Neural cell (in vitro differentiated cells): ENCODE results near the gene RPS2. TPM values are rescaled to one million over a fixed set of nuclear protein-coding genes. Genes with fewer than 3 reads are reported as not detected.

ENCODE experiments used
- H2AFZ ChIP-seq: fragments of 200-600, 300-800 bp; sonication (generic), shearing (Covaris generic); 2 replicates; pipeline ENCODE4 v1.6.0; 2014; ENCODE audit warnings: low read depth, mild to moderate bottlenecking, antibody characterized with exemption, low read length, moderate library complexity
- H3F3A ChIP-seq: fragments of 200-600 bp; shearing (Covaris generic); 2 replicates; pipeline ENCODE4 v1.6.1; 2016; ENCODE audit warnings: mild to moderate bottlenecking, moderate library complexity, mixed read lengths, antibody characterized with exemption, low read length; ENCODE audit not compliant: insufficient read depth, poor library complexity, severe bottlenecking
- H3K27ac ChIP-seq: fragments of 200-600, 300-800 bp; sonication (generic), shearing (Covaris generic); 2 replicates; pipeline ENCODE4 v1.5.1; 2014; ENCODE audit warnings: mild to moderate bottlenecking, low read length, moderate library complexity
- H3K27me3 ChIP-seq: fragments of 300-800, 200-600 bp; sonication (generic), shearing (Covaris generic); 2 replicates; pipeline ENCODE4 v1.6.0; 2014; ENCODE audit warnings: mild to moderate bottlenecking, low read depth, low read length, moderate library complexity; ENCODE audit not compliant: insufficient read depth
- H3K36me3 ChIP-seq: fragments of 300-800, 200-600 bp; sonication (generic), shearing (Covaris generic); 2 replicates; pipeline ENCODE4 v1.5.1; 2014; ENCODE audit warnings: mild to moderate bottlenecking, antibody characterized with exemption, low read length, moderate library complexity; ENCODE audit not compliant: insufficient read depth
- H3K4me2 ChIP-seq: fragments of 300-800, 200-600 bp; sonication (generic), shearing (Covaris generic); 2 replicates; pipeline ENCODE4 v1.6.0; 2014; ENCODE audit warnings: mild to moderate bottlenecking, low read length
- H3K4me3 ChIP-seq: fragments of 300-800, 200-600 bp; sonication (generic), shearing (Covaris generic); 2 replicates; pipeline ENCODE4 v1.5.1; 2014; ENCODE audit warnings: mild to moderate bottlenecking, low read length, moderate library complexity
- H3K79me2 ChIP-seq: fragments of 200-600 bp; shearing (Covaris generic); replicated peaks from 2 replicates; pipeline ENCODE4 v1.6.0; 2014; ENCODE audit warnings: mild to moderate bottlenecking, low read length, moderate library complexity; ENCODE audit not compliant: insufficient read depth
- H3K9ac ChIP-seq: fragments of 300-800, 200-600 bp; sonication (generic), shearing (Covaris generic); 2 replicates; pipeline ENCODE4 v1.6.1; 2016; ENCODE audit warnings: mild to moderate bottlenecking, low read length, mixed read lengths
- H3K9me2 ChIP-seq: fragments of 200-600 bp; shearing (Covaris generic); 2 replicates; pipeline ENCODE4 v1.6.1; 2016; ENCODE audit warnings: mild to moderate bottlenecking, low read length, mixed read lengths; ENCODE audit not compliant: insufficient read depth
- H3K9me3 ChIP-seq: fragments of 200-600, 300-800 bp; sonication (generic), shearing (Covaris generic); 2 replicates; pipeline ENCODE4 v1.6.1; 2016; ENCODE audit warnings: mild to moderate bottlenecking, mixed run types, low read length, moderate library complexity, mixed read lengths
- H4K20me1 ChIP-seq: fragments of 200-600 bp; shearing (Covaris generic); 2 replicates; pipeline ENCODE4 v1.6.1; 2016; ENCODE audit warnings: mild to moderate bottlenecking, mixed run types; ENCODE audit not compliant: insufficient read depth
- CTCF ChIP-seq: fragments of 450-650 bp; IDR thresholded peaks from 2 replicates; pipeline ENCODE4 v1.5.1; 2014; ENCODE audit warnings: antibody characterized with exemption, mild to moderate bottlenecking, moderate library complexity; ENCODE audit not compliant: poor library complexity, severe bottlenecking
- EP300 ChIP-seq: fragments of 450-650 bp; conservative IDR thresholded peaks from 2 replicates; pipeline ENCODE4 v1.6.1; 2014; ENCODE audit warnings: antibody characterized with exemption, mild to moderate bottlenecking, moderate library complexity; ENCODE audit not compliant: poor library complexity, severe bottlenecking
- EZH2 ChIP-seq: fragments of 200-600, 300-800 bp; shearing (Covaris generic), sonication (generic); IDR thresholded peaks from 2 replicates; pipeline ENCODE4 v1.6.1; 2014; ENCODE audit warnings: antibody characterized with exemption, low read length, borderline replicate concordance, mild to moderate bottlenecking; ENCODE audit not compliant: insufficient read depth, poor library complexity, severe bottlenecking
- MXI1 ChIP-seq: fragments of 450-650 bp; conservative IDR thresholded peaks from 2 replicates; pipeline ENCODE4 v1.6.1; 2014; ENCODE audit warnings: antibody characterized with exemption, mild to moderate bottlenecking; ENCODE audit not compliant: poor library complexity, severe bottlenecking
- POLR2AphosphoS5 ChIP-seq: IDR thresholded peaks from 2 replicates; pipeline ENCODE4 v1.6.1; 2012
- RAD21 ChIP-seq: fragments of 450-650 bp; conservative IDR thresholded peaks from 2 replicates; pipeline ENCODE4 v1.6.1; 2014; ENCODE audit warnings: antibody characterized with exemption, mild to moderate bottlenecking, moderate library complexity
- REST ChIP-seq: IDR thresholded peaks from 2 replicates; pipeline ENCODE4 v1.6.1; 2012; ENCODE audit warnings: borderline replicate concordance
- SMC3 ChIP-seq: fragments of 450-650 bp; conservative IDR thresholded peaks from 2 replicates; pipeline ENCODE4 v1.6.1; 2014; ENCODE audit warnings: antibody characterized with exemption, mild to moderate bottlenecking, moderate library complexity; ENCODE audit not compliant: poor library complexity
- TAF1 ChIP-seq: IDR thresholded peaks from 2 replicates; pipeline ENCODE4 v1.6.1; 2012; ENCODE audit warnings: low read depth
- polyA plus RNA-seq: library from polyadenylated mRNA; depleted of rRNA; stranded (reverse); fragments of >200 nt; gene quantifications from 2 replicates; pipeline ENCODE4 v1.2.3, GENCODE V29; 2014

The RPS2 gene
- polyA plus RNA-seq, 1 donor from 2014 or later, result 1,393 TPM

GRCh38 chr16:1917665-1918350 lies 46.8 kb downstream of the RPS2 start:
- no peaks in the 10 kb centered on the region for H3F3A ChIP-seq
- H4K20me1 ChIP-seq, result no peaks in the 10 kb centered on the region
- no peaks in the 10 kb centered on the region for H3K79me2 ChIP-seq
- peaks cover 63% of the 10 kb centered on the region for H3K27me3 ChIP-seq
- H3K9me3 ChIP-seq, result no peaks in the 10 kb centered on the region
- H3K9me2 ChIP-seq, result no peaks in the 10 kb centered on the region
- no peaks in the 10 kb centered on the region for H3K36me3 ChIP-seq
- TF ChIP-seq SMC3 (no peak), EZH2 (peak; percentile 90)
- H3K4me3 ChIP-seq, result peak overlapping the region; percentile 47
- H2AFZ ChIP-seq, result no peak overlapping the region
- no peak overlapping the region for H3K9ac ChIP-seq
- no peak overlapping the region for H3K27ac ChIP-seq
- H3K4me2 ChIP-seq, result no peak overlapping the region

GRCh38 chr16:1917056-1917664 lies 47.5 kb downstream of the RPS2 start:
- no peaks in the 10 kb centered on the region for H3F3A ChIP-seq
- no peak overlapping the region for H3K4me2 ChIP-seq
- H3K27me3 ChIP-seq, result peaks cover 61% of the 10 kb centered on the region
- H3K79me2 ChIP-seq, result no peaks in the 10 kb centered on the region
- H3K36me3 ChIP-seq, result no peaks in the 10 kb centered on the region
- H2AFZ ChIP-seq, result no peak overlapping the region
- no peaks in the 10 kb centered on the region for H3K9me2 ChIP-seq
- H4K20me1 ChIP-seq, result no peaks in the 10 kb centered on the region
- H3K4me3 ChIP-seq, result peak overlapping the region; percentile 47
- no peaks in the 10 kb centered on the region for H3K9me3 ChIP-seq
- H3K9ac ChIP-seq, result no peak overlapping the region
- no peak overlapping the region for H3K27ac ChIP-seq
- no peak for TF ChIP-seq SMC3
- TF ChIP-seq TAF1, result no peak
- TF ChIP-seq POLR2AphosphoS5, result no peak
- TF ChIP-seq REST, result no peak
- TF ChIP-seq EZH2, result no peak
- no peak for TF ChIP-seq RAD21
- no peak for TF ChIP-seq CTCF
- no peak for TF ChIP-seq EP300

- H3K4me3 ChIP-seq, result no peak overlapping the region
- peaks cover 61% of the 10 kb centered on the region for H3K27me3 ChIP-seq
- no peaks in the 10 kb centered on the region for H3K9me3 ChIP-seq
- H3K9me2 ChIP-seq, result no peaks in the 10 kb centered on the region
- no peaks in the 10 kb centered on the region for H3K36me3 ChIP-seq
- H3K27ac ChIP-seq, result no peak overlapping the region
- no peak overlapping the region for H2AFZ ChIP-seq
- no peaks in the 10 kb centered on the region for H3K79me2 ChIP-seq
- TF ChIP-seq EP300, result no peak
- TF ChIP-seq RAD21, result no peak
- TF ChIP-seq TAF1, result no peak
- TF ChIP-seq EZH2, result no peak
- TF ChIP-seq SMC3, result no peak
- no peak for TF ChIP-seq MXI1
- no peak for TF ChIP-seq CTCF
- no peak for TF ChIP-seq POLR2AphosphoS5
- no peak for TF ChIP-seq REST
- H3K9ac ChIP-seq, result no peak overlapping the region
- H3K4me2 ChIP-seq, result no peak overlapping the region
- H3F3A ChIP-seq, result no peaks in the 10 kb centered on the region
- H4K20me1 ChIP-seq, result no peaks in the 10 kb centered on the region
Measured at GRCh38 chr16:1916640-1916990, 48.0 kb downstream of the RPS2 start.
